ENCODE data around the gene PLD5. TPM values are rescaled to one million over a fixed set of nuclear protein-coding genes. Genes with fewer than 3 reads are reported as not detected.

Gene PLD5
- total RNA-seq, 1 donor from 2014 or later: 1.9 TPM

DNA sequence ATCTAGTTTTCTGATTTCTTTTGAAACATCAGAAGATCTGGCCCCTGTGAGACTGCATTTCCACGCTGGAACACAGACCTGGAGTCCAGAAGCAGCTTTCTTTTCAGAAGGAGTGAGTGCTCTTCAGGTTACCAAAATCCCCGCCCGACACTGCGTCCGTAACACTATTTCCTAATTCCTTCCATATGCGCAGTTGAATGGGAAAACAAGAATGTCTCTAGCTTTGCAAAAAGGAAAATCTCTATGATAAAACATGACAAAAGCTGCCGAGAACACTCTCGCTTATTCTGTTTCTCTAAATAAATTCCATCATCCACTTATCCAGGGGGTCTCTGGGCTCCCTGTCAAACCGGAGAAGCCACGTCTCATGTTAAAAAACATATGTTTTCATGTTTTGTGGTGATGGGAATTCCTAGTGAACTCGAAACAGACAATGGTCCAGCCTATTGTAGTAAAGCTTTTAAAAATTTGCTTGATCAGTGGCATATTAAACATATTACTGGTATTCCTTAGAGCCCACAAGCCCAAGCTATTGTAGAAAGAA is 67.7 kb downstream of the PLD5 start:
- Histone ChIP-seq H3K4me3 (ENCODE audit: low read depth, low read length) (no peak overlapping the region), H3K27me3 (ENCODE audit: control insufficient read depth, insufficient read depth, low read length) (no peaks in the 10 kb centered on the region), H3K36me3 (ENCODE audit: control insufficient read depth, insufficient read depth, low read length) (no peaks in the 10 kb centered on the region)
- DNase-seq (ENCODE audit: low read depth): no peak
- TF ChIP-seq, protein P1, sequence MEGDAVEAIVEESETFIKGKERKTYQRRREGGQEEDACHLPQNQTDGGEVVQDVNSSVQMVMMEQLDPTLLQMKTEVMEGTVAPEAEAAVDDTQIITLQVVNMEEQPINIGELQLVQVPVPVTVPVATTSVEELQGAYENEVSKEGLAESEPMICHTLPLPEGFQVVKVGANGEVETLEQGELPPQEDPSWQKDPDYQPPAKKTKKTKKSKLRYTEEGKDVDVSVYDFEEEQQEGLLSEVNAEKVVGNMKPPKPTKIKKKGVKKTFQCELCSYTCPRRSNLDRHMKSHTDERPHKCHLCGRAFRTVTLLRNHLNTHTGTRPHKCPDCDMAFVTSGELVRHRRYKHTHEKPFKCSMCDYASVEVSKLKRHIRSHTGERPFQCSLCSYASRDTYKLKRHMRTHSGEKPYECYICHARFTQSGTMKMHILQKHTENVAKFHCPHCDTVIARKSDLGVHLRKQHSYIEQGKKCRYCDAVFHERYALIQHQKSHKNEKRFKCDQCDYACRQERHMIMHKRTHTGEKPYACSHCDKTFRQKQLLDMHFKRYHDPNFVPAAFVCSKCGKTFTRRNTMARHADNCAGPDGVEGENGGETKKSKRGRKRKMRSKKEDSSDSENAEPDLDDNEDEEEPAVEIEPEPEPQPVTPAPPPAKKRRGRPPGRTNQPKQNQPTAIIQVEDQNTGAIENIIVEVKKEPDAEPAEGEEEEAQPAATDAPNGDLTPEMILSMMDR (IDR thresholded peaks at IDR 0.05; ENCODE audit: insufficient read depth, low read length, poor library complexity, severe bottlenecking): no peak

DNA sequence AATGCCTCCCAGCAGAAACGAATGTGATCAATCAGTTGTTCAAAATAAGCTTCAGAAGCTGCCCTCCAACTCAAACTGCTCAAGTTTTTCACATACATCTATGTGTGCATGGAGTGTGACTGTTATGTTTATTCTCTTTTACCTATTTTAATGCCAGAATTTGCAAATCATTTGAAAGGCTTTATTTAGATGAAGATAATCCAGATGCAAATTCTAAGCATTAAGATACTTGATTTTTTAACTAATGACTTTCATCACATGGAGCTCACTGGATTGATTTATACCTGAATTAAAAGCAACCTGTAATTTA is 69.5 kb downstream of the PLD5 start:
- no peak for DNase-seq (ENCODE audit: low read depth)
- Histone ChIP-seq H3K27me3 (ENCODE audit: control insufficient read depth, insufficient read depth, low read length) (no peaks in the 10 kb centered on the region), H3K36me3 (ENCODE audit: control insufficient read depth, insufficient read depth, low read length) (no peaks in the 10 kb centered on the region), H3K4me3 (ENCODE audit: low read depth, low read length) (no peak overlapping the region)
- TF ChIP-seq, protein P1 (IDR thresholded peaks at IDR 0.05; ENCODE audit: insufficient read depth, low read length, poor library complexity, severe bottlenecking): no peak

DNA sequence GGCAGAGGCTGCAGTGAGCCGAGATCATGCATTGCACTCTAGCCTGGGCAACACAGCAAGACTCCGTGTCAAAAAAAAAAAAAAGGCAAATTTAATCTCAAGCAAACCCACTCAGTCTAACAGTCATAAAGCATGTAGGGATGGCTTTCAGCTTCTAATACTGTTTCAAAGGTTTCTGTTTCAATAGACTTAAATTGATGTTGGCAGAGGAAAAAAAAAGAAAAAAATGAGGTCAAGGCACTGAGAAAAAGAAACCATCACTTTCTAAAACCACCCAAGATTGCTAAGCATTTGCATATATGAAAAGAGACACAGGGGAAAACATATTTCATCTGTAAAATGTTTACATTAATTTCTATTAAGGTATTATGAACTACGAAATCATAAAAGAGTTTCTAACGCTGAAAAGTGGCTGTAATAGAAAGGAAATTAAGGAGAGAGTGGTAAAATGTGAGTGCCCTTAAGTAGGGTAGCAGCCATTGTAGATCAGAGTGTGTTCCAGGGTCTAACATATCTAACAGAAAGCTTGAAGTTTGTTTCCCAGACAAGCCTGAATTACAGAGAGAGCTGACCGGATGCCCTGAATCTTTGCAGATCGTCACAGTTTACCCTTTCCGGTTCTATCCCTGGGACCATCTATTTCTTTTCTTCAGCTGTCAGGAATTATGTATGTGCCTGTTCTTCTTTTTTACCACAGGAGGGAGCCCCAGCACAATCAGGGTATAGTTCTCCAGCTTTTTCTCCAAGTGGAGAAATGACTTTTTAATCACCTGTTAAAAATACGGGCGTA is 70.0 kb downstream of the PLD5 start:
- Histone ChIP-seq H3K27me3 (ENCODE audit: control insufficient read depth, insufficient read depth, low read length) (no peaks in the 10 kb centered on the region), H3K36me3 (ENCODE audit: control insufficient read depth, insufficient read depth, low read length) (no peaks in the 10 kb centered on the region), H3K4me3 (ENCODE audit: low read depth, low read length) (no peak overlapping the region)
- TF ChIP-seq, protein P1 (IDR thresholded peaks at IDR 0.05; ENCODE audit: insufficient read depth, low read length, poor library complexity, severe bottlenecking): peak; percentile 78
- no peak for DNase-seq (ENCODE audit: low read depth)

DNA sequence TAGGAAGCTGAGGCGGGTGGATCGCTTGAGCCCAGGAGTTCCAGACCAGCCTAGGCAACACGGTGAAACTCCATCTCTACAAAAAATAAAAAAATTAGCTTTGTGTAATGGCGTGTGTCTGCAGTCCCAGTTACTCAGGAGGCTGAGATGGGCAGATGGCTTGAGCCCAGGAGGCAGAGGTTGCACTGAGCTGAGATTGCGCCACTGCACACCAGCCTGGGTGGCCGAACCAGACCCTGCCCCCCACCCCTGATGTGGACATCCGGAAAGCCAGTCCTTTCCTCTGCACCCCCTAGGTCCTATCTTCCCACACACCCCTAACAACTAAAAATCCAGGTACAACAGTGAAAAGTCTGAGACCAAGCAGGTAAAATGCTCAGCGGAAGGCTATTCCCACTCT is 71.9 kb downstream of the PLD5 start:
- no peaks in the 10 kb centered on the region for H3K27me3 ChIP-seq (ENCODE audit: control insufficient read depth, insufficient read depth, low read length)
- no peak overlapping the region for H3K4me3 ChIP-seq (ENCODE audit: low read depth, low read length)
- DNase-seq (ENCODE audit: low read depth): no peak
- no peaks in the 10 kb centered on the region for H3K36me3 ChIP-seq (ENCODE audit: control insufficient read depth, insufficient read depth, low read length)
- TF ChIP-seq, protein P1 (IDR thresholded peaks at IDR 0.05; ENCODE audit: insufficient read depth, low read length, poor library complexity, severe bottlenecking): no peak

DNA sequence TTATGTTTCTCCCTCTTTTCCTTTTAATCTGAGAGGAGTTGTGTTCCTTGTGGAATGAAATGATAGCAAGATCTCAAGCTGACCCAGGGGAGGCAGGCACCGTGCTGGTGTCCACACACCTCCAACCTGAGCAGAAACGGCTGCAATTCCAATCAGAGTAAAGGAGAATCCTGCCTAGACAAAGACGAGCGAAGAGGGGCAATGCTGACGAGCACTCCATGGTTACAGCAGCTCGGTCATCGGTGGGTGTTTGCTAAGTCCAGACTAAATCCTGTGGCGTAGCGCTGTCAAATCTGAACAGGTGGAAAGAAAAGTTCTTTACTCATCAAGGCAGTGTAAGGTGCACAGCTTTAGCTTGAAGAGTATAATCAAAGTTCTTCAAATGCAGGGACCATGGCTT is 74.8 kb downstream of the PLD5 start:
- no peaks in the 10 kb centered on the region for H3K27me3 ChIP-seq (ENCODE audit: control insufficient read depth, insufficient read depth, low read length)
- H3K36me3 ChIP-seq (ENCODE audit: control insufficient read depth, insufficient read depth, low read length): no peaks in the 10 kb centered on the region
- no peak for DNase-seq (ENCODE audit: low read depth)
- TF ChIP-seq, protein P1 (IDR thresholded peaks at IDR 0.05; ENCODE audit: insufficient read depth, low read length, poor library complexity, severe bottlenecking): no peak
- no peak overlapping the region for H3K4me3 ChIP-seq (ENCODE audit: low read depth, low read length)

Measured in kidney epithelial cell (primary cell).